Measurements from ENCODE around the gene TMEM150A.
"Not testable (repeated sequence)": the region's sequence is repeated elsewhere in the genome, so short reads cannot be mapped to it uniquely, and the experiment has no call there.

The TMEM150A gene

DNA sequence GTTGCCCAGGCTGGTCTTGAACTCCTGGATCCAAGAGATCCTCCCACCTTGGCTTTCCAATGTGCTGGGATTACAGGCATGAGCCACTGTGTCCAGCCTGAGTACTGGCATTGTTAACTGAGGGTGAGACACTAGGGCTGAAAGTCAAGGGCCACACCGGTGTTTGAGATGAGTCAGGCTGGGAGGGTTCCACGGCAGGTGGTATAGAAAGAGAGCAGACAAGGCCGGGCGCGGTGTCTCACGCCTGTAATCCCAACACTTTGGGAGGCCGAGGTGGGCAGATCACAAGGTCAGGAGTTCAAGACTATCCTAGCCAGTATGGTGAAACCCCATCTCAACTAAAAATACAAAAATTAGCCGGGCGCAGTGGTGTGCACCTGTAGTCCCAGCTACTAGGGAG is 10.2 kb downstream of the TMEM150A start:
- DNase-seq: not testable (repeated sequence)

GRCh38 chr2:85591563-85591962 is 10.9 kb downstream of the TMEM150A start:
- no peak for DNase-seq

- DNase-seq: no peak
These were observed 11.5 kb downstream of the TMEM150A start for GRCh38 chr2:85590950-85591349.

DNA sequence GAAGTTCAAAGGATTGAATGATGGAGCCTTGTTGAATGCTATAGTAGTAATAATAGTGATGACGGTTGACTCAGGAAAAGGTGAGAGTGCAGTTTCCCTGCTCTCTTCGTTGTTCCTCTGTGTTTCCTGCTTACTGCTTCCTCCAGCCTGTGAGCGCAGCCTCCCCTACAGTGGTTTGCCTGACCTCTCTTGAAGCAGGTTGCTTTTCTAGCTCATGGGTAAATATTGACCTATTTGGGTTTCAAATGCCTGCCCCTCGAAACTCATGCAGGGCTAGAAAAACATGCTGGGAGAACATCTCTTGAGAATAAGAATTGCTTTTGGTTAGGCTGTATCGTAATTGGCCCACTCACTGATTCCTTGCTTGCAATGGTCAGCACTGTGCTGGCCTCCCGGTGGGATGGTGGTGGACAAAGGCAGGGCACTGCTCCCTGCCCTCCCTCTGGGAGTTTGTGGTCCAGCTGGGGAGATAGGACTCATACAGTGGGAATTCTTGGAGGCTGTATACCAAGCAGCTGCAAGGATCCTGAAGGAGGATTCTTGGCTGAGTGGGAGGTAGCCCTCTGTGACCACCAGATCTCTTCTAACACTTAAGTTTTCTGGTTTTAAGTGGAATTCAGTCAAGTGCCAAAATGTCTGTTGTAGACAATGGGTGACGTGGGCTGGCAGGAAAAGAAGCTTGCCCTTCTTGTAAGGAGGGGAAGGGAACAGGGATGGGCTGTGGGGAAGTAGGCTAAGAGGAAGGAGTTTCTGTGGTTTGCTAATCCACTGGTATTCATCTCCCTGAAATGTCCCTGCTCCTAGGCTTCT is 12.3 kb downstream of the TMEM150A start:
- DNase-seq: no peak

DNA sequence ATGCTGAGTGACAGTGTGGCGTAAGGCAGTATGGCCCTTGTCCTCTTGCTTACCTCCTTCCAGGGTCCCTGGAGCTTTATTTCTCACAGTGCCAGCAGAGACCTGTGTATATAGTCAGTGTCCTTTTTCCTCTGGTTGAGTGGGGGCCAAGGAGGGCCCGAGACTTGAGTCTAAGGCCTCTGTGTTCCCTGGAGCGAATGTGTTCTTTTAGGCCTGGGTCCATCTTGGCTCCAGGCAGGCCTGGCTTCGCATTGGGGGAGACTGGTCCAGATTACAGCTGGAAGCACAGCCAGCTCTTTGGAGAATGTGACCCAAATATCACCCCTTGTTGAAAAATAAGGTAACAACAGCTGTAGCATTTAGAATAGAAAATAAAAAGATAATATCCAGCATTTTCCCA is 13.3 kb downstream of the TMEM150A start:
- DNase-seq: no peak

DNA sequence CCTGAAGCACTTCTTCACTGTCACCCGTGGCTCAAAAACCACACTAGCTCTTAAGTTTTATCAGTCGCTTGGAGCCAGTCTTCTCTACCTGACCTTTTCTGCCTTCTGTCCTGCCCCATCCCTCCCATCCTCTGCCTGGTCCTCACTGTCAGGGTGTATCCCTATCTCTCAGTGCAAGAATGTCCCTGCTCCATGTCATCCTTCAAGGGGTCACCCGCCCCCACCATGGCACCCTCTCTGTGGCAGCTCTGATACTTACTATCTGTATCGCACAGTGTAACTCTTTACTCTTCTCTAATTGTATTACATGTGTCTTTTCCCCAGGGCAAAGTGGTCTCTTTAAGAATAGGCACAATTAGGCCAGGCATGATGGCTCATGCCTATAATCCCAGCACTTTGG is 13.9 kb downstream of the TMEM150A start:
- DNase-seq: no peak

GRCh38 chr2:85588236-85588635 is 14.3 kb downstream of the TMEM150A start:
- no peak for DNase-seq

DNA sequence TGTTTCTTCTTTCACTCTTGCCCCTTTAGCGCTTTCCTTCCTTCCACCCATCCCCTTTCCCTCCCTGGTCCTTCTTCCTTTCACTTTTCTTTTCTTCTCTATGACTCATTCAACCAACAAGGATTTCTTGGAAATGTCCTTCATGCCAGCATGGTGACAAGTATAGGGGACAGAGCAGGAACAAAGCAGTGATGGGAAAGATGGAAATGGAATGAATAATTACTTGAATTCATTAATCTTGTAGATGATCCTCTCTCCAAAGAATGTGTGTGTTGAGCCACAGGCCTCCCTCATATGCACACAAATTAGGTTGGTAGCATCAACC is 16.8 kb downstream of the TMEM150A start:
- no peak for DNase-seq

DNA sequence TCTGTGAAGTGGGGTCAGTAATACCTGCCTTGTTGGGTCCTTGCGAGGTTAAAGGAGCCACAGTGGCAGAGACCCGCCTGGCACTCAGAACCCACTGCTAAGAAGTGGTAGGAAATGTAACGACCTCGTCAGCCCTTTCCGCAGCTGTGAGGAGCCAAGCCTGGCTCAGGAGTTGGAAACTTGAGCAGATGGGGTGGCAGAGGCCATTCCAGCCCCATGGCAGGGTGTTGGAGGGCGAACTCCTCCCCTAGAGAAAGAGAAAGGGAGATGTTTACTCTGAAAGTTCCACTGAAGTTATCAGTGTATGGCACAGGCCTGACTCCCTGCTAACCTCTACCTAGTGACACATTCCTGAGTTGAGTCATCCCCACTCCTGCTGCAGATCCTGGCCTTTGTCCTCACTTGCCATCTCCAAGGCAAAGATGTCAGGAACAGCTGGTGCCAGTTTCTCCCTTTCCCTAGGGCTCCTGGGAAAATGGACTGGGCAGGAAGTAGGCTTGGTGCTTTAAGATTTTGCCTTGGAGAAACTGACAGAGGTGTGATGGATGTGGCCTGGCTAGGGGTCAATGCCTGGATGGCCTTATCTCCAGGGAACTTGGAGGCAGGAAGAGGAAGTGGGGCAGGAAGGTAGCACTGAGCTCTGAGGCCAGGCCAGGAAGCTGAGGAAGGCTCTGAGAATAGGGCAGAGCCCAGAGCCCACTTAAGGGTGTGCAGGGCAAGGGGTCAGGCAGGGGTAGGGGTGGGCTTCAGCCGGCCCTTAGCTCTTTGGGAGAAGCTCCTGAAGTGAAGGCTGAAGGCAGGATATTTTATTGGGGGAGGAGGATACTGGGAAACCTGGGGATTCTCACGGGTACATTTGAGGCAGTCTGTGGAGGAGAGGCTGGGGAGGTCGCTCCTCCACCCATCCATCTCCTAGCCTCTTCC is 17.4 kb downstream of the TMEM150A start:
- no peak for DNase-seq

DNA sequence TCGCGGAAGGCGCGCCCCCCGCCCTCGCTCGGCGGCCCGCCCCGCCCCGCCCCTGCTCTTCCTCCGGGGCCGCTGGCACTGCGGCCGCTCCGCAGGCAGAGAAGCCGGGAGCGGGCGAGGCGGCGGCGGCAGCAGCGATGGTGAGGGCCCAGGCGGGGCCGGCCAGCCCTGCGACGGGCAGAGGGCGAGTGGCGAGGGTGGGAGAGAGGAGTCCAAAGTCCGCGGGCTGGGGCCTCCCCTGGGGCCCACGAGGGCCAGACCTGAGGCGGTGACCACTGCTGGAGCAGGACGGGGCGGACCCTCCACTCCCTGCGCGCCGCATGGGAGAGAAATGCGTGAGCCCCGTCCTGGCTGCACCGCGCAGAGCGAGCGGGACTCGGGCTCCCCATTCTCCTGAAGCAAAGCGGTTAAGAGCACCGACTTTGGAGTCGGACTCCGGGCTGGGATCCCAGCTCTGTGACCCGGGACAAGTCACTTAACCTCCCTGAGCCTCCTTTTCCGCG is 18.1 kb downstream of the TMEM150A start, which contains the start of gene VAMP5:
Gene VAMP5, plus strand, starts transcription at position 78 of the 503 bp plus-strand sequence. Its CDS starts 60 bp downstream, at position 138.
- DNase-seq: no peak

DNA sequence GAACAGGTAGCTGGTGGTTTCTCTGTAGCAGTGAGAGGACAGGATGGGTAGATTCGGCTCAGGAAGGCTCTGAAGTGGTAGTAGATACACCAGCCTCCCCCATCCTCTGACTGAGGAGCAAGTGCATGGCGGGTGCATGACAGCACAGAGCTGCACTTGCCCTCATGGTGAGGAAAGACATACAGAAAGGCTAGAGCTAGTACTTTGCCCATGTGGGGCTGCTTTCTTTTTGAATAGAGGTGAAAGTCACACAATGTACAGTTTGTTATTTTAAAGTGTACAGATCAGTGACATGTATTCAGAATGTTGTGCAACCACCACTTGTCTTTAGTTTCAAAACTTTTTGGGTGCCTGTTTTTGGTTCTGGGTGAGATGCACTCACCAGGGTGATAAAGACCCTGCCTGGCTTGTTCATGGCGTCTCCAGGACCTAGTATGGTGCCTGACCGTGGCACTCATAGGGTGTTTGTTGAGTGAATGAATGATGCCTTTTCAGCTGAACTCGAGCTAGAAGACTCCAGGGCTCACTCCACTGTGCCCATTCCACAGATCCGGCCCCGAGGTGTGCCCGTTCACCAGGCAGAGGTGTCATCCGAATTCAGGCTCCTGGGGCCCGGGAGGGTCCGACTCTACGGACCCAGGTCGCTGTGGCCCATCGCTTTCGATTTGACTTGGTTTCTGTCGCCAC is 18.7 kb downstream of the TMEM150A start:
- no peak for DNase-seq

- no peak for DNase-seq
These were observed 20.0 kb downstream of the TMEM150A start for GRCh38 chr2:85582492-85582891.

DNA sequence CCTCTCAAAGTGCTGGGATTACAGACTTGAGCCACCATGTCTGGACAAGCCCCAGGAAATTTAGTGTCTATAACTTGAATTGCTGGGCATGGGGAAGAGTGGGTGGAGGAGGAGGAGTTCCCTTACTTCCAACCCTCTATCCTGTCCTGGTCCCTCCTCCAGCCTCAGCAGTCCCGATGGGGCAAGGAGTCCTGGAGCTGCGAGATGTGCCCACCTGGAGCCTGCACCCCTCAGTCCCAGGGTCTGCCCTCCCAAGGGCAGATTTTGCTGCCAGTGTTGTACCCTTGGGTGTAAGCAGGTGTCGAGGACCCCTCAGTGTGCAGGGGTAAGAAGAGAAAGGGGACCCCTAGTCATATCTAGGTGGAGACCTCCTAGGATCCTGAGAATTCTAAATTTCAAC is 22.3 kb downstream of the TMEM150A start:
- no peak for DNase-seq

DNA sequence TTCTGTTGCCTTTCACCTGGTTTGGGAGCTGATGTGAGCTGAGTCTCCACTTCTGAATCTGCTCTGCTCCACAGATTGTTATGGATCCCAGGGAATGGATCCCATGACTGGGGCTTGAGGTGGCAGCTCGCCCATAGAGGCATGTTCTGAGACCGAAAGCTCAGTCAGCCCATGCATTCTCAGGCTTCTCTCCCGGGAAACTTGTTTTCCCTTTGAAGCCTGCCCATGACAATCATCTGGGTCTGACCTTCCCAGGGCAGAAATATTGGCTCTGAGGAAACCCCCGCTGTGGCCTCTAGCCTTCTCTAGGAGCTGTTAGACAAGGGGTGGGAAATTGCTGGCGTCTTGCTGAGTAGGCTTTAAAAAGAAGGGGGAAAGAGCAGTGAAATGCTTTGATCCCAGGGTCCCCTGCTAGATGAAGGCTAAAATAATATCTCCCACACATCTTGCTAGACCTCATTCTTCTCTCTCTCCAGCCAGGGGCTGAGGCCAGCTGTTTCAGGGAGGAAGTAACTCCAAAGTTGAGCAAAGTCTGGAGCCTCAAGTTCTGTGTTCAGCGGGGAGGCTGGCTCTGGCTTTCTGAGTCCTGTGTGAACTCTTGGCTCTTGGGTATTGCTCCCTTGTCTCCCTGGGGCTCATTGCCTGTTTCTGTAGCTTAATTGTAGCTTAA is 23.1 kb downstream of the TMEM150A start:
- DNase-seq: no peak

GRCh38 chr2:85578243-85579180 is 24.0 kb downstream of the TMEM150A start:
- DNase-seq: no peak

GRCh38 chr2:85577386-85578242 is 24.9 kb downstream of the TMEM150A start, which contains the start of gene VAMP8:
Gene VAMP8, plus strand, starts transcription at chr2:85577586. Its CDS starts 61 bp downstream, at chr2:85577647.
- DNase-seq: no peak

DNA sequence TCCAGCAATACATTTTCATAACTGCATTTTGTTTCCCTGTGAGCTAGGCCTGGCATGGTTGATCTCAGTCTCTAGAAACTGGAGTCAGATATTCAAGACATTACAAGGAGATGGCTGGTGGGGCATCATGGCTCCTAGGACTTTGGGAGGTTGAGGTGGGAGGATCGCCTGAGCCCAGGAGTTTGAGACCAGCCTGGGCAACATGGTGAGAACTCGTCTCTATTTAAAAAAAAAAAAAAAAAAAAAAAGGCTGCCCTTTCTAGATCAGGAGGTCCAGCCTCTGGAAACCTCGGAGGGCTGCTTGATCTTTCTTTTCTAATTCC is 25.5 kb downstream of the TMEM150A start:
- no peak for DNase-seq

DNA sequence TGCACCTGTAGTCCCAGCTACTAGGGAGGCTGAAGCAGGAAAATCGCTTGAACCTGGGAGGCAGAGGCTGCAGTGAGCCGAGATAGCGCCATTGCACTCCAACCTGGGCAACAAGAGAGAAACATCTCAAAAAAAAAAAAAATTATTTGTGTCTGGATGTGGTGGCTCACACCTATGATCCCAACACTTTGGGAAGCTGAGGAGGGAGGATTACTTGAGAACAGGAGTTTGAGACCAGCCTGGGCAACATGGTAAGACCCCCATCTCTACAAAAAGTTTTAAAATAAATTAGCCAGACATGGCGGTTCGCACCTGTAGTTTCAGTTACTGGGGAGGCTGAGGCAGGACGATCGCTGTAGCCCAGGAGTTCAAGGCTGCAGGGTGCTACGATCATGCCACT is 26.8 kb downstream of the TMEM150A start:
- no peak for DNase-seq

DNA sequence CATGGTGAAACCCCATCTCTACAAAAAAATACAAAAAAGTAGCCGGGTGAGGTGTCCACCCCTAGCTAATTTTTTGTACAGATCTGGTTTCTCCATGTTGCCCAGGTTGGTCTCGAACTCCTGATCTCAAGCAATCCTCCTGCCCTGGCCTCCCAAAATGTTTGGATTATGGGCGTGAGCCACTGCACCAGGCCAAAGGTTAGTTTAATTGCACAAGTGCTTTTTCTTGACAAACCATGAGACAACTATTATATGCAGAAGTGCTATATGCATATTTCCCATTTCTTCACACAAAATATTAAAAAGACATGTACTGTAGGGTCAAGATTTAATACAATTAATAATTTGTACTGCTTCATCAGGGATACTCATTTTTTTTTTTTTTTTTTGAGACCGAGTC is 36.2 kb downstream of the TMEM150A start:
- DNase-seq: no peak

GRCh38 chr2:85564144-85564563 is 38.3 kb downstream of the TMEM150A start:
- no peak for DNase-seq
